Activated CD4-positive, alpha-beta T cell treated with anti-CD3 and anti-CD28 coated beads, Interleukin-10, Interleukin-2, amounts not matched to agents 100 ng/mL and 50 ng/mL, durations not matched to agents 16 hours and 8 hours (primary cell): ENCODE results near the gene ROBO1.

Source experiments
- DNase-seq: peaks from one replicate; pipeline ENCODE4 v3.0.0-alpha.2; 2020

ROBO1 gene

GRCh38 chr3:78645628-78646310, 1122.0 kb downstream of the ROBO1 start:
- DNase-seq: peak; percentile 43

GRCh38 chr3:78644847-78645246, 1123.0 kb downstream of the ROBO1 start:
- no peak for DNase-seq

- no peak for DNase-seq
Measured at GRCh38 chr3:78642226-78643035, 1125.4 kb downstream of the ROBO1 start.

GRCh38 chr3:78641703-78642102, 1126.1 kb downstream of the ROBO1 start:
- no peak for DNase-seq

- no peak for DNase-seq
Measured at GRCh38 chr3:78634316-78634715, 1133.5 kb downstream of the ROBO1 start.

GRCh38 chr3:78633626-78634025, 1134.2 kb downstream of the ROBO1 start:
- no peak for DNase-seq

- no peak for DNase-seq
Measured at GRCh38 chr3:78632925-78633553, 1134.8 kb downstream of the ROBO1 start.

- DNase-seq: no peak
Measured at GRCh38 chr3:78629544-78629943, 1138.3 kb downstream of the ROBO1 start.

GRCh38 chr3:78621061-78621716, 1146.6 kb downstream of the ROBO1 start:
- no peak for DNase-seq

GRCh38 chr3:78614486-78614885, 1153.3 kb downstream of the ROBO1 start:
- DNase-seq: no peak

- DNase-seq: no peak
Measured at GRCh38 chr3:78613421-78613879, 1154.3 kb downstream of the ROBO1 start.

- no peak for DNase-seq
Measured at GRCh38 chr3:78611278-78611677, 1156.5 kb downstream of the ROBO1 start.

GRCh38 chr3:78610462-78611125, 1157.2 kb downstream of the ROBO1 start:
- no peak for DNase-seq

- DNase-seq: no peak
Measured at GRCh38 chr3:78606756-78607155, 1161.0 kb downstream of the ROBO1 start.

- DNase-seq: no peak
Measured at GRCh38 chr3:78605178-78605577, 1162.6 kb downstream of the ROBO1 start.

- no peak for DNase-seq
Measured at GRCh38 chr3:78604341-78604740, 1163.5 kb downstream of the ROBO1 start.

- DNase-seq: no peak
Measured at GRCh38 chr3:78601249-78601648, 1166.5 kb downstream of the ROBO1 start.

GRCh38 chr3:78589778-78590177, 1178.0 kb downstream of the ROBO1 start:
- no peak for DNase-seq

- DNase-seq: no peak
Measured at GRCh38 chr3:78588906-78589621, 1178.7 kb downstream of the ROBO1 start.

- no peak for DNase-seq
Measured at GRCh38 chr3:78580681-78581080, 1187.1 kb downstream of the ROBO1 start.

- DNase-seq: no peak
Measured at GRCh38 chr3:78571486-78571885, 1196.3 kb downstream of the ROBO1 start.

- DNase-seq: no peak
Measured at GRCh38 chr3:78570496-78570895, 1197.3 kb downstream of the ROBO1 start.
